Heart left ventricle (tissue), 16 donors: ENCODE results near the gene EML6. TPM values are rescaled to one million over a fixed set of nuclear protein-coding genes. Genes with fewer than 3 reads are reported as not detected.

ENCODE experiments used
- ATAC-seq, 4 donors: fragments of 200-7000 bp; cut with Tn5 transposase; one replicate each; pipeline ENCODE4 v1.9.1; 2020 to 2022; ENCODE audit warnings: moderate library complexity in 4 of 4, mild to moderate bottlenecking in 3 of 4, moderate number of reproducible peaks in 1 of 4
- DNase-seq, 5 donors: peaks; one replicate each; pipeline ENCODE4 v3.0.0-alpha.2; 2020
- H3K27ac ChIP-seq, 12 donors: fragments of 200-600 bp; sonication (generic) in 4 of 12; one replicate each; pipeline versions ENCODE4 v1.5.0 to v1.8.0; 2016 to 2022; ENCODE audit warnings: mild to moderate bottlenecking in 2 of 12
- H3K27me3 ChIP-seq, 9 donors: fragments of 200-600 bp; sonication (generic) in 2 of 9; one replicate each; pipeline versions ENCODE4 v1.5.1 to v1.8.0; 2016 to 2022; ENCODE audit warnings: mild to moderate bottlenecking in 3 of 9
- H3K36me3 ChIP-seq, 9 donors: fragments of 200-600 bp; sonication (generic) in 2 of 9; one replicate each; pipeline versions ENCODE4 v1.5.0 to v1.8.0; 2018 to 2022; ENCODE audit warnings: mild to moderate bottlenecking in 2 of 9
- H3K4me1 ChIP-seq, 12 donors: fragments of 200-600 bp; sonication (generic) in 4 of 12; one replicate each; pipeline versions ENCODE4 v1.5.0 to v1.8.0; 2016 to 2022; ENCODE audit warnings: mild to moderate bottlenecking in 3 of 12
- H3K4me3 ChIP-seq, 12 donors: fragments of 200-600 bp; sonication (generic) in 4 of 12; one replicate each; pipeline versions ENCODE4 v1.5.0 to v1.8.0; 2017 to 2022; ENCODE audit warnings: mild to moderate bottlenecking in 9 of 12, moderate library complexity in 4 of 12
- H3K9me3 ChIP-seq, 12 donors: fragments of 200-600 bp; sonication (generic) in 4 of 12; one replicate each; pipeline versions ENCODE4 v1.5.0 to v1.8.0; 2016 to 2022; ENCODE audit warnings: mild to moderate bottlenecking in 1 of 12
- CTCF ChIP-seq, 12 donors: fragments of 200-600 bp; sonication (generic) in 4 of 12; IDR thresholded peaks; one replicate each; pipeline versions ENCODE4 v1.5.0 to v1.8.0; 2018 to 2022; ENCODE audit warnings: antibody characterized with exemption in 12 of 12, mild to moderate bottlenecking in 5 of 12
- POLR2A ChIP-seq, 2 donors: fragments of 450-650 bp; IDR thresholded peaks; one replicate each; pipeline ENCODE4 v1.6.1; 2017; ENCODE audit warnings: antibody characterized with exemption in 2 of 2, mild to moderate bottlenecking in 2 of 2, moderate library complexity in 2 of 2
- WGBS, 4 donors: extraction: QIAGEN DNeasy Blood & Tissue Kit in 2 of 4; methylation state at CpG; one replicate each; pipeline versions ENCODE4 v1.1.5 to v1.1.7; 2013 to 2018; 5-methylcytosine and 5-hydroxymethylcytosine counted together
- intact Hi-C, 10 donors: fragments of 100-400 bp; cut with DNase I; formaldehyde crosslinking; loops; one replicate each; pipeline versions ENCODE4 v1.11.1 to v1.14.2; 2022
- polyA plus RNA-seq, 2 donors: library from polyadenylated mRNA; stranded (reverse); fragments of 200-250 nt; gene quantifications; one replicate each; pipeline ENCODE4 v1.2.3, GENCODE V29; 2013
- total RNA-seq, 9 donors: library from RNA; depleted of rRNA in 2 of 9; stranded (reverse); fragments of >200 nt in 2 of 9; fragmentation: NEBNext Ultra II Directional in 3 of 9; extraction: Animal tissue kit (Norgen Biotek cat#: 25700) in 3 of 9; gene quantifications; one replicate each; pipeline versions ENCODE4 v1.1.0 to v1.2.4, GENCODE V29; 2016 to 2023
- donor health status: ischemic (EF 13 %, LVEDD 7.1; RV severe dilation, severe dysfunction).
- donor health status: healthy with polysubstance abuse.
- donor health status: DM: no; HTN: yes; CAD: no.
- donor health status: DM: no; HTN: no; CAD: no.
- donor health status: ischemic (EF 25% LVEDD 6.9; RV normal size, moderate dysfunction).
- donor health status: ischemic (EF 25% LVEDD 5.7; RV mildly dilated, moderate dysfunction).
- donor health status: healthy.
- donor health status: DM: yes; HTN: yes; CAD: no.
- donor health status: ischemic (EF 35%, LVEDD 5.7; RV mildly dilated, moderate dysfunction).
- donor health status: nonischemic (EF 11% LVEDD 7.7; RV severe dilation, severe dysfunction).
- donor health status: DM: yes; HTN: yes; CAD: no.
- donor health status: PGD.
- donor health status: ischemic (EF 29% LVEDD 5.4; RV normal size, mild dysfunction).
- donor health status: nonischemic (EF 23%, LVEDD 6.1; RV moderate dilation, normal function).

The EML6 gene
- total and polyA plus RNA-seq, 11 donors: 0.08 to 1.2 (median 0.58) TPM

- no peak overlapping the region for H3K4me3 ChIP-seq
- intact Hi-C loops: no loop called here
- no peaks in the 10 kb centered on the region for H3K9me3 ChIP-seq
- no peak for TF ChIP-seq CTCF (IDR thresholded peaks at IDR 0.05)
- TF ChIP-seq POLR2A (IDR thresholded peaks at IDR 0.05): no peak
- H3K27me3 ChIP-seq: no peaks in the 10 kb centered on the region
- DNase-seq (no peak), ATAC-seq (no peak)
- WGBS, 4 donors: 67 to 81% (median 75%) methylated on average over 1 of the region's 1 CpG
- no peaks in the 10 kb centered on the region for H3K36me3 ChIP-seq
- H3K4me1 ChIP-seq: no peaks in the 10 kb centered on the region
- no peak overlapping the region for H3K27ac ChIP-seq
These were observed 157.0 kb downstream of the EML6 start for GRCh38 chr2:54880428-54880827.

- peak in 1 of 4 donors; percentile 62 for ATAC-seq
- 55 to 71% (median 64%) methylated on average over 4 of the region's 4 CpGs for WGBS, 4 donors
These were observed 158.3 kb downstream of the EML6 start for GRCh38 chr2:54881759-54882158.

GRCh38 chr2:54885891-54886290, 162.4 kb downstream of the EML6 start:
- H3K4me1 ChIP-seq: no peaks in the 10 kb centered on the region
- WGBS, 4 donors: 87 to 93% (median 89%) methylated on average over 3 of the region's 3 CpGs
- H3K27me3 ChIP-seq: no peaks in the 10 kb centered on the region
- no peak for DNase-seq
- TF ChIP-seq CTCF (IDR thresholded peaks at IDR 0.05) (no peak), POLR2A (IDR thresholded peaks at IDR 0.05) (no peak)
- no peaks in the 10 kb centered on the region for H3K36me3 ChIP-seq
- H3K27ac ChIP-seq: no peak overlapping the region
- intact Hi-C loops: no loop called here
- no peak for ATAC-seq
- H3K4me3 ChIP-seq: no peak overlapping the region
- H3K9me3 ChIP-seq: no peaks in the 10 kb centered on the region

More at GRCh38 chr2:54881759-54882158, 158.3 kb downstream of the EML6 start:
- H3K36me3 ChIP-seq: no peaks in the 10 kb centered on the region
- no peak overlapping the region for H3K4me3 ChIP-seq
- no peak overlapping the region for H3K27ac ChIP-seq
- DNase-seq: no peak
- TF ChIP-seq CTCF (IDR thresholded peaks at IDR 0.05) (no peak), POLR2A (IDR thresholded peaks at IDR 0.05) (no peak)
- no peaks in the 10 kb centered on the region for H3K9me3 ChIP-seq
- H3K4me1 ChIP-seq: no peaks in the 10 kb centered on the region
- intact Hi-C loops: no loop called here
- no peaks in the 10 kb centered on the region for H3K27me3 ChIP-seq

GRCh38 chr2:54887850-54888545, 164.5 kb downstream of the EML6 start:
- Histone ChIP-seq H3K9me3 (no peaks in the 10 kb centered on the region), H3K36me3 (no peaks in the 10 kb centered on the region), H3K4me3 (no peak overlapping the region), H3K27ac (no peak overlapping the region), H3K27me3 (no peaks in the 10 kb centered on the region), H3K4me1 (no peaks in the 10 kb centered on the region)
- TF ChIP-seq CTCF (IDR thresholded peaks at IDR 0.05): no peak
- no peak for TF ChIP-seq POLR2A (IDR thresholded peaks at IDR 0.05)
- WGBS, 4 donors: 79 to 88% (median 85%) methylated on average over 9 of the region's 9 CpGs
- ATAC-seq: no peak
- DNase-seq: no peak
- intact Hi-C loops: no loop called here
